ENCODE measurements around the gene HYAL3. TPM values are rescaled to one million over a fixed set of nuclear protein-coding genes. Genes with fewer than 3 reads are reported as not detected.

The HYAL3 gene
- total and polyA plus RNA-seq, 3 experiments from 2014 or later, result 3.6 to 8.4 (median 7.7) TPM

GRCh38 chr3:50293079-50293801 lies 6.0 kb downstream of the HYAL3 start:
- Mint-ChIP-seq H3K9me3 (no peaks in the 10 kb centered on the region), H3K27ac (peak overlapping the region; percentile 85 to 98 (median 96)), H3K27me3 (no peaks in the 10 kb centered on the region), H3K36me3 (peaks cover 0 to 34% (median 6%) of the 10 kb centered on the region in 3 donors), H3K4me3 (peak overlapping the region in 6 of 7 donors; percentile 9 to 92 (median 87)), H3K4me1 (peaks cover 18 to 35% (median 21%) of the 10 kb centered on the region in 3 donors)
- peaks cover 6% of the 10 kb centered on the region for H3K36me3 ChIP-seq (ENCODE audit: insufficient read depth, low read length)
- POLR2A ChIA-PET, result interaction anchor here (0.6 to 2.8 kb wide), 6 partner anchors 24 to 274 kb away, joined by 3 to 11 read pairs (median 4); partner anchors contain the start of genes C3orf18 and TUSC2
- H3K4me1 ChIP-seq (ENCODE audit: insufficient read depth, low read length), result peaks cover 27% of the 10 kb centered on the region
- DNase-seq, result no peak
- CTCF ChIA-PET, result interaction anchor here (1.3 to 1.5 kb wide), 4 partner anchors 35 to 65 kb away, joined by 3 to 8 read pairs (median 6); partner anchors contain the start of gene TUSC2
- H3K27ac ChIP-seq (ENCODE audit: low read depth, low read length), result peak overlapping the region; percentile 62
- no peaks in the 10 kb centered on the region for H3K9me3 ChIP-seq (ENCODE audit: low read length)
- H3K4me3 ChIP-seq (ENCODE audit: low read length), result peak overlapping the region; percentile 80
- no peaks in the 10 kb centered on the region for H3K27me3 ChIP-seq (ENCODE audit: insufficient read depth, low read length, poor library complexity, severe bottlenecking)

GRCh38 chr3:50292159-50293078 lies 6.8 kb downstream of the HYAL3 start, which contains the start of gene IFRD2:
Gene IFRD2, minus strand, starts transcription at chr3:50292429. Its CDS starts 155 bp downstream, at chr3:50292274.
- Mint-ChIP-seq H3K4me3 (peak within 1 kb of the TSS; percentile 86 to 93 (median 88)), H3K36me3 (peaks cover 0 to 41% (median 7%) of the 10 kb centered on the region in 3 donors), H3K4me1 (peaks cover 14 to 26% (median 16%) of the 10 kb centered on the region in 3 donors)

GRCh38 chr3:50290161-50290641 lies 9.0 kb downstream of the HYAL3 start:
- Histone ChIP-seq H3K36me3 (ENCODE audit: insufficient read depth, low read length) (peaks cover 6% of the 10 kb centered on the region), H3K27me3 (ENCODE audit: insufficient read depth, low read length, poor library complexity, severe bottlenecking) (no peaks in the 10 kb centered on the region), H3K27ac (ENCODE audit: low read depth, low read length) (no peak overlapping the region), H3K9me3 (ENCODE audit: low read length) (no peaks in the 10 kb centered on the region), H3K4me3 (ENCODE audit: low read length) (no peak overlapping the region), H3K4me1 (ENCODE audit: insufficient read depth, low read length) (peaks cover 21% of the 10 kb centered on the region)
- Mint-ChIP-seq H3K27me3 (no peaks in the 10 kb centered on the region), H3K36me3 (peaks cover 0 to 46% (median 7%) of the 10 kb centered on the region in 3 donors), H3K4me3 (peak overlapping the region in 5 of 7 donors; percentile 20 to 93 (median 55)), H3K4me1 (peaks cover 13 to 17% (median 16%) of the 10 kb centered on the region in 3 donors), H3K9me3 (no peaks in the 10 kb centered on the region), H3K27ac (peak overlapping the region in 1 of 8 donors; percentile 82)
- ChIA-PET CTCF (interaction anchor here (0.7 kb wide), 1 partner anchor 13 kb away, joined by 3 read pairs; no protein-coding TSS in a partner anchor), POLR2A (no interaction called here)
- no peak for DNase-seq

More at GRCh38 chr3:50292159-50293078, 6.8 kb downstream of the HYAL3 start, which contains the start of gene IFRD2:
- ChIA-PET POLR2A (interaction anchor here (0.6 to 2.8 kb wide), 13 partner anchors 8 to 490 kb away, joined by 3 to 11 read pairs (median 4); partner anchors contain the start of genes C3orf18, CYB561D2, GNAI2 and NPRL2), CTCF (interaction anchor here (0.9 to 1.6 kb wide), 11 partner anchors 9 to 98 kb away, joined by 3 to 8 read pairs (median 3); partner anchors contain the start of gene TUSC2)
- Mint-ChIP-seq H3K9me3 (no peaks in the 10 kb centered on the region), H3K27me3 (no peaks in the 10 kb centered on the region), H3K27ac (peak within 1 kb of the TSS; percentile 85 to 98 (median 96))
- H3K36me3 ChIP-seq (ENCODE audit: insufficient read depth, low read length), result peaks cover 6% of the 10 kb centered on the region
- DNase-seq, result peak; percentile 93 to 96 (median 93)
- no peaks in the 10 kb centered on the region for H3K9me3 ChIP-seq (ENCODE audit: low read length)
- peaks cover 21% of the 10 kb centered on the region for H3K4me1 ChIP-seq (ENCODE audit: insufficient read depth, low read length)
- H3K4me3 ChIP-seq (ENCODE audit: low read length), result peak within 1 kb of the TSS; percentile 88
- no peaks in the 10 kb centered on the region for H3K27me3 ChIP-seq (ENCODE audit: insufficient read depth, low read length, poor library complexity, severe bottlenecking)
- H3K27ac ChIP-seq (ENCODE audit: low read depth, low read length), result peak within 1 kb of the TSS; percentile 62

GRCh38 chr3:50289130-50289529 lies 10.1 kb downstream of the HYAL3 start:
- Mint-ChIP-seq H3K4me1 (peaks cover 13 to 17% (median 16%) of the 10 kb centered on the region in 3 donors), H3K4me3 (peak overlapping the region in 3 of 7 donors; percentile 24 to 52 (median 45)), H3K27me3 (no peaks in the 10 kb centered on the region), H3K36me3 (peaks cover 0 to 46% (median 7%) of the 10 kb centered on the region in 3 donors), H3K9me3 (no peaks in the 10 kb centered on the region), H3K27ac (no peak overlapping the region)
- POLR2A ChIA-PET, result interaction anchor here (0.5 to 0.6 kb wide), 2 partner anchors 35 to 44 kb away, joined by 3 read pairs; no protein-coding TSS in a partner anchor
- Histone ChIP-seq H3K4me3 (ENCODE audit: low read length) (no peak overlapping the region), H3K27me3 (ENCODE audit: insufficient read depth, low read length, poor library complexity, severe bottlenecking) (no peaks in the 10 kb centered on the region), H3K9me3 (ENCODE audit: low read length) (no peaks in the 10 kb centered on the region), H3K4me1 (ENCODE audit: insufficient read depth, low read length) (peaks cover 21% of the 10 kb centered on the region), H3K36me3 (ENCODE audit: insufficient read depth, low read length) (peaks cover 6% of the 10 kb centered on the region), H3K27ac (ENCODE audit: low read depth, low read length) (no peak overlapping the region)
- DNase-seq, result no peak
- CTCF ChIA-PET, result interaction anchor here (1.0 to 1.3 kb wide), 2 partner anchors 29 to 94 kb away, joined by 3 read pairs; no protein-coding TSS in a partner anchor

- POLR2A ChIA-PET, result interaction anchor here (0.5 to 0.6 kb wide), 2 partner anchors 35 to 45 kb away, joined by 3 read pairs; no protein-coding TSS in a partner anchor
Measured at GRCh38 chr3:50288387-50289007, 10.7 kb downstream of the HYAL3 start.

GRCh38 chr3:50287262-50287661 lies 11.9 kb downstream of the HYAL3 start:
- Histone ChIP-seq H3K27me3 (ENCODE audit: insufficient read depth, low read length, poor library complexity, severe bottlenecking) (no peaks in the 10 kb centered on the region), H3K27ac (ENCODE audit: low read depth, low read length) (no peak overlapping the region), H3K4me1 (ENCODE audit: insufficient read depth, low read length) (peaks cover 15% of the 10 kb centered on the region), H3K9me3 (ENCODE audit: low read length) (no peaks in the 10 kb centered on the region), H3K36me3 (ENCODE audit: insufficient read depth, low read length) (peaks cover 6% of the 10 kb centered on the region), H3K4me3 (ENCODE audit: low read length) (no peak overlapping the region)
- peak overlapping the region in 1 of 8 donors; percentile 48 for H3K27ac Mint-ChIP-seq
- ChIA-PET CTCF (interaction anchor here (1.0 kb wide), 1 partner anchor 93 kb away, joined by 3 read pairs; no protein-coding TSS in a partner anchor), POLR2A (no interaction called here)
- H3K36me3 Mint-ChIP-seq, result peaks cover 0 to 44% (median 7%) of the 10 kb centered on the region in 3 donors
- DNase-seq, result no peak
- H3K4me3 Mint-ChIP-seq, result peak overlapping the region in 1 of 7 donors; percentile 54
- H3K4me1 Mint-ChIP-seq, result peaks cover 6 to 8% (median 7%) of the 10 kb centered on the region in 3 donors
- H3K27me3 Mint-ChIP-seq, result no peaks in the 10 kb centered on the region
- H3K9me3 Mint-ChIP-seq, result no peaks in the 10 kb centered on the region

More at GRCh38 chr3:50288387-50289007, 10.7 kb downstream of the HYAL3 start:
- H3K4me3 Mint-ChIP-seq, result peak overlapping the region in 1 of 7 donors; percentile 52
- CTCF ChIA-PET, result interaction anchor here (1.0 to 1.3 kb wide), 3 partner anchors 28 to 94 kb away, joined by 3 read pairs; no protein-coding TSS in a partner anchor
- peaks cover 6% of the 10 kb centered on the region for H3K36me3 ChIP-seq (ENCODE audit: insufficient read depth, low read length)
- H3K27me3 ChIP-seq (ENCODE audit: insufficient read depth, low read length, poor library complexity, severe bottlenecking), result no peaks in the 10 kb centered on the region
- H3K9me3 Mint-ChIP-seq, result no peaks in the 10 kb centered on the region
- no peak overlapping the region for H3K27ac ChIP-seq (ENCODE audit: low read depth, low read length)
- no peak overlapping the region for H3K4me3 ChIP-seq (ENCODE audit: low read length)
- H3K4me1 ChIP-seq (ENCODE audit: insufficient read depth, low read length), result peaks cover 21% of the 10 kb centered on the region
- no peak for DNase-seq
- H3K27me3 Mint-ChIP-seq, result no peaks in the 10 kb centered on the region
- peaks cover 0 to 46% (median 7%) of the 10 kb centered on the region in 3 donors for H3K36me3 Mint-ChIP-seq
- no peaks in the 10 kb centered on the region for H3K9me3 ChIP-seq (ENCODE audit: low read length)
- H3K27ac Mint-ChIP-seq, result no peak overlapping the region
- peaks cover 13 to 17% (median 16%) of the 10 kb centered on the region in 3 donors for H3K4me1 Mint-ChIP-seq

All from CD8-positive, alpha-beta memory T cell (primary cell).